OCI-LY7 (cell line): Measurements from ENCODE around the gene SMIM9.

Source experiments
- CTCF ChIP-seq: fragments of 200-600 bp; sonication (generic); conservative IDR thresholded peaks from 2 replicates; pipeline ENCODE4 v1.5.1; 2014; ENCODE audit warnings: mild to moderate bottlenecking, antibody characterized with exemption, low read length, moderate library complexity, mixed read lengths
- EZH2phosphoT487 ChIP-seq: fragments of 200-600 bp; sonication (generic); IDR thresholded peaks from 2 replicates; pipeline ENCODE4 v1.6.1; 2018; ENCODE audit warnings: low read depth, borderline replicate concordance, mild to moderate bottlenecking, mixed run types, antibody characterized with exemption, low read length, moderate library complexity, mixed read lengths

- TF ChIP-seq CTCF (no peak), EZH2phosphoT487 (no peak)
Observed at GRCh38 chrX:154812341-154813101, 21.9 kb downstream of the SMIM9 start.
